Measurements from ENCODE around the gene DNAJA1.

- TF ChIP-seq, protein P1, sequence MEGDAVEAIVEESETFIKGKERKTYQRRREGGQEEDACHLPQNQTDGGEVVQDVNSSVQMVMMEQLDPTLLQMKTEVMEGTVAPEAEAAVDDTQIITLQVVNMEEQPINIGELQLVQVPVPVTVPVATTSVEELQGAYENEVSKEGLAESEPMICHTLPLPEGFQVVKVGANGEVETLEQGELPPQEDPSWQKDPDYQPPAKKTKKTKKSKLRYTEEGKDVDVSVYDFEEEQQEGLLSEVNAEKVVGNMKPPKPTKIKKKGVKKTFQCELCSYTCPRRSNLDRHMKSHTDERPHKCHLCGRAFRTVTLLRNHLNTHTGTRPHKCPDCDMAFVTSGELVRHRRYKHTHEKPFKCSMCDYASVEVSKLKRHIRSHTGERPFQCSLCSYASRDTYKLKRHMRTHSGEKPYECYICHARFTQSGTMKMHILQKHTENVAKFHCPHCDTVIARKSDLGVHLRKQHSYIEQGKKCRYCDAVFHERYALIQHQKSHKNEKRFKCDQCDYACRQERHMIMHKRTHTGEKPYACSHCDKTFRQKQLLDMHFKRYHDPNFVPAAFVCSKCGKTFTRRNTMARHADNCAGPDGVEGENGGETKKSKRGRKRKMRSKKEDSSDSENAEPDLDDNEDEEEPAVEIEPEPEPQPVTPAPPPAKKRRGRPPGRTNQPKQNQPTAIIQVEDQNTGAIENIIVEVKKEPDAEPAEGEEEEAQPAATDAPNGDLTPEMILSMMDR (conservative IDR thresholded peaks at IDR 0.05; ENCODE audit: low read length), result no peak
- TF ChIP-seq EZH2phosphoT487 (IDR thresholded peaks at IDR 0.05; ENCODE audit: borderline replicate concordance, low read depth, low read length), result no peak
These were observed 4.2 kb downstream of the DNAJA1 start for GRCh38 chr9:33029231-33029786.
